GM12878 (cell line): Measurements from ENCODE around the gene SNED1. TPM values are rescaled to one million over a fixed set of nuclear protein-coding genes. Genes with fewer than 3 reads are reported as not detected.

Experiments
- EP300 ChIP-seq, 2 experiments: fragments of 150-350 bp in 1 of 2; IDR thresholded peaks; 2 replicates each; pipeline ENCODE4 v1.6.1; 2011 to 2012; ENCODE audit warnings: low read depth in 2 of 2, low read length in 2 of 2, borderline replicate concordance in 1 of 2, improper control_type of control experiment in 1 of 2, inconsistent platforms in 1 of 2; ENCODE audit not compliant: control insufficient read depth in 1 of 2
- KDM1A ChIP-seq: fragments of 200-600 bp; sonication (generic); IDR thresholded peaks from 2 replicates; pipeline ENCODE4 v1.6.1; 2016; ENCODE audit warnings: borderline replicate concordance
- PAX8 ChIP-seq: fragments of 450-650 bp; IDR thresholded peaks from 2 replicates; pipeline ENCODE4 v1.6.1; 2017; ENCODE audit warnings: mild to moderate bottlenecking, moderate library complexity
- RUNX3 ChIP-seq: IDR thresholded peaks from 2 replicates; pipeline ENCODE4 v1.6.1; 2012; ENCODE audit warnings: low read length, inconsistent platforms
- SRF ChIP-seq, 2 experiments: IDR thresholded peaks; 2 replicates each; pipeline ENCODE4 v1.6.1; 2011; ENCODE audit warnings: low read depth in 2 of 2, low read length in 2 of 2, mild to moderate bottlenecking in 1 of 2, moderate library complexity in 1 of 2
- SUZ12 ChIP-seq: fragments of 200-600 bp; sonication (generic); IDR thresholded peaks from one replicate; pipeline ENCODE4 v1.6.1; 2018; ENCODE audit warnings: antibody characterized with exemption, mild to moderate bottlenecking; ENCODE audit not compliant: unreplicated experiment
- TBL1XR1 ChIP-seq: IDR thresholded peaks from 2 replicates; pipeline ENCODE4 v1.6.1; 2012; ENCODE audit warnings: low read depth, low read length, improper control_type of control experiment
- polyA plus RNA-seq, 11 experiments: library from polyadenylated mRNA; depleted of rRNA in 4 of 11; unstranded in 6 of 11; stranded (reverse) in 5 of 11; fragments of >200 nt; fragmentation: Nextera tagmentation in 4 of 11; fragmentation: Illumina TruSeq in 1 of 11; extraction: Ambion mirVana in 4 of 11; extraction: Trizol in 1 of 11; gene quantifications; 1 replicate in 1 of 11; 2 replicates in 10 of 11; pipeline versions ENCODE4 v1.2.1 to v1.2.3, GENCODE V29; 2011 to 2016; ENCODE audit warnings: inconsistent platforms in 2 of 11, missing spikeins in 2 of 11, low read depth in 1 of 11
- total RNA-seq, 4 experiments: library from RNA; depleted of rRNA in 3 of 4; stranded (reverse); fragments of >200 nt in 3 of 4; fragmentation: Illumina TruSeq in 1 of 4; extraction: Trizol in 1 of 4; gene quantifications; 2 replicates each; pipeline versions ENCODE4 v1.2.1 to v1.2.3, GENCODE V29; 2013 to 2021
- TF ChIP-seq, protein P1 (sequence below): IDR thresholded peaks from 2 replicates; pipeline ENCODE4 v1.6.1; 2012; ENCODE audit warnings: improper control_type of control experiment, low read depth, low read length; ENCODE audit not compliant: insufficient replicate concordance
- TF ChIP-seq, protein P2 (sequence below): fragments of 450-650 bp; IDR thresholded peaks from 2 replicates; pipeline ENCODE4 v1.6.1; 2018; ENCODE audit warnings: mild to moderate bottlenecking, low read depth, moderate library complexity; ENCODE audit not compliant: partially characterized antibody
- TF ChIP-seq, protein P3 (sequence below): IDR thresholded peaks from 2 replicates; pipeline ENCODE4 v1.6.1; 2012; ENCODE audit warnings: low read depth, low read length, improper control_type of control experiment
- TF ChIP-seq, protein P4 (sequence below): fragments of 450-650 bp; IDR thresholded peaks from 2 replicates; pipeline ENCODE4 v1.6.1; 2017; ENCODE audit warnings: borderline replicate concordance
- TF ChIP-seq, protein P5 (sequence below): fragments of 450-650 bp; IDR thresholded peaks from 2 replicates; pipeline ENCODE4 v1.6.1; 2017; ENCODE audit warnings: antibody characterized with exemption, mild to moderate bottlenecking, moderate library complexity
- TF ChIP-seq, protein P6 (sequence below): IDR thresholded peaks from 2 replicates; pipeline ENCODE4 v1.6.1; 2012; ENCODE audit warnings: low read length, inconsistent platforms

SNED1 gene
- total and polyA plus RNA-seq, 10 of the 15 experiments (the other 5 are each of a cell fraction or from before 2014, with no cell fraction given): 0.05 to 8.4 (median 3.0) TPM

DNA sequence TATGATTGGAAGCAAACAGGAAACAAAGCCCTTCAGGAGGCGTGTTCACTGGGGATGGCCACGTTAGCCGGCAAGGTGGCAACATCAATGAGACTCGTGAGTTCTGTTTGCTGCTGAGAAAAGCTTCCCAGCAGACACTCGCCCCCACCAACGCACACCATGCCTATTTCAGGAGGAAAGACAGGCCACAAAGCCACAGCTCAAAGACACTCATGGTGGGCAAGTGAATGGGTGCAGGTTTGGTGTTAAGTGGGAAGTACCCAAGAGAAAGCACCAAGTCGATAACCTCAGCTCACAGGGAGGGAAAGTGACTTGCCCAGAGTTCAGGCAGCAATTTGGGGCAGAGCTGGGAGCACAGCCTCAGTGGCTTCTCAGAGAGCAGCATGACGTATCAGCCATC, 114.2 kb downstream of the SNED1 start (continued):
- TF ChIP-seq, protein P1, sequence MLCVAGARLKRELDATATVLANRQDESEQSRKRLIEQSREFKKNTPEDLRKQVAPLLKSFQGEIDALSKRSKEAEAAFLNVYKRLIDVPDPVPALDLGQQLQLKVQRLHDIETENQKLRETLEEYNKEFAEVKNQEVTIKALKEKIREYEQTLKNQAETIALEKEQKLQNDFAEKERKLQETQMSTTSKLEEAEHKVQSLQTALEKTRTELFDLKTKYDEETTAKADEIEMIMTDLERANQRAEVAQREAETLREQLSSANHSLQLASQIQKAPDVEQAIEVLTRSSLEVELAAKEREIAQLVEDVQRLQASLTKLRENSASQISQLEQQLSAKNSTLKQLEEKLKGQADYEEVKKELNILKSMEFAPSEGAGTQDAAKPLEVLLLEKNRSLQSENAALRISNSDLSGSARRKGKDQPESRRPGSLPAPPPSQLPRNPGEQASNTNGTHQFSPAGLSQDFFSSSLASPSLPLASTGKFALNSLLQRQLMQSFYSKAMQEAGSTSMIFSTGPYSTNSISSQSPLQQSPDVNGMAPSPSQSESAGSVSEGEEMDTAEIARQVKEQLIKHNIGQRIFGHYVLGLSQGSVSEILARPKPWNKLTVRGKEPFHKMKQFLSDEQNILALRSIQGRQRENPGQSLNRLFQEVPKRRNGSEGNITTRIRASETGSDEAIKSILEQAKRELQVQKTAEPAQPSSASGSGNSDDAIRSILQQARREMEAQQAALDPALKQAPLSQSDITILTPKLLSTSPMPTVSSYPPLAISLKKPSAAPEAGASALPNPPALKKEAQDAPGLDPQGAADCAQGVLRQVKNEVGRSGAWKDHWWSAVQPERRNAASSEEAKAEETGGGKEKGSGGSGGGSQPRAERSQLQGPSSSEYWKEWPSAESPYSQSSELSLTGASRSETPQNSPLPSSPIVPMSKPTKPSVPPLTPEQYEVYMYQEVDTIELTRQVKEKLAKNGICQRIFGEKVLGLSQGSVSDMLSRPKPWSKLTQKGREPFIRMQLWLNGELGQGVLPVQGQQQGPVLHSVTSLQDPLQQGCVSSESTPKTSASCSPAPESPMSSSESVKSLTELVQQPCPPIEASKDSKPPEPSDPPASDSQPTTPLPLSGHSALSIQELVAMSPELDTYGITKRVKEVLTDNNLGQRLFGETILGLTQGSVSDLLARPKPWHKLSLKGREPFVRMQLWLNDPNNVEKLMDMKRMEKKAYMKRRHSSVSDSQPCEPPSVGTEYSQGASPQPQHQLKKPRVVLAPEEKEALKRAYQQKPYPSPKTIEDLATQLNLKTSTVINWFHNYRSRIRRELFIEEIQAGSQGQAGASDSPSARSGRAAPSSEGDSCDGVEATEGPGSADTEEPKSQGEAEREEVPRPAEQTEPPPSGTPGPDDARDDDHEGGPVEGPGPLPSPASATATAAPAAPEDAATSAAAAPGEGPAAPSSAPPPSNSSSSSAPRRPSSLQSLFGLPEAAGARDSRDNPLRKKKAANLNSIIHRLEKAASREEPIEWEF: no peak
- no peak for TF ChIP-seq PAX8
- TF ChIP-seq TBL1XR1: peak; percentile 52; the same call in 1 of the 2 replicates
- TF ChIP-seq, protein P2, sequence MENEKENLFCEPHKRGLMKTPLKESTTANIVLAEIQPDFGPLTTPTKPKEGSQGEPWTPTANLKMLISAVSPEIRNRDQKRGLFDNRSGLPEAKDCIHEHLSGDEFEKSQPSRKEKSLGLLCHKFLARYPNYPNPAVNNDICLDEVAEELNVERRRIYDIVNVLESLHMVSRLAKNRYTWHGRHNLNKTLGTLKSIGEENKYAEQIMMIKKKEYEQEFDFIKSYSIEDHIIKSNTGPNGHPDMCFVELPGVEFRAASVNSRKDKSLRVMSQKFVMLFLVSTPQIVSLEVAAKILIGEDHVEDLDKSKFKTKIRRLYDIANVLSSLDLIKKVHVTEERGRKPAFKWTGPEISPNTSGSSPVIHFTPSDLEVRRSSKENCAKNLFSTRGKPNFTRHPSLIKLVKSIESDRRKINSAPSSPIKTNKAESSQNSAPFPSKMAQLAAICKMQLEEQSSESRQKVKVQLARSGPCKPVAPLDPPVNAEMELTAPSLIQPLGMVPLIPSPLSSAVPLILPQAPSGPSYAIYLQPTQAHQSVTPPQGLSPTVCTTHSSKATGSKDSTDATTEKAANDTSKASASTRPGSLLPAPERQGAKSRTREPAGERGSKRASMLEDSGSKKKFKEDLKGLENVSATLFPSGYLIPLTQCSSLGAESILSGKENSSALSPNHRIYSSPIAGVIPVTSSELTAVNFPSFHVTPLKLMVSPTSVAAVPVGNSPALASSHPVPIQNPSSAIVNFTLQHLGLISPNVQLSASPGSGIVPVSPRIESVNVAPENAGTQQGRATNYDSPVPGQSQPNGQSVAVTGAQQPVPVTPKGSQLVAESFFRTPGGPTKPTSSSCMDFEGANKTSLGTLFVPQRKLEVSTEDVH: no peak
- TF ChIP-seq, protein P3, sequence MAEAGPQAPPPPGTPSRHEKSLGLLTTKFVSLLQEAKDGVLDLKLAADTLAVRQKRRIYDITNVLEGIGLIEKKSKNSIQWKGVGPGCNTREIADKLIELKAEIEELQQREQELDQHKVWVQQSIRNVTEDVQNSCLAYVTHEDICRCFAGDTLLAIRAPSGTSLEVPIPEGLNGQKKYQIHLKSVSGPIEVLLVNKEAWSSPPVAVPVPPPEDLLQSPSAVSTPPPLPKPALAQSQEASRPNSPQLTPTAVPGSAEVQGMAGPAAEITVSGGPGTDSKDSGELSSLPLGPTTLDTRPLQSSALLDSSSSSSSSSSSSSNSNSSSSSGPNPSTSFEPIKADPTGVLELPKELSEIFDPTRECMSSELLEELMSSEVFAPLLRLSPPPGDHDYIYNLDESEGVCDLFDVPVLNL: no peak
- TF ChIP-seq, protein P4, sequence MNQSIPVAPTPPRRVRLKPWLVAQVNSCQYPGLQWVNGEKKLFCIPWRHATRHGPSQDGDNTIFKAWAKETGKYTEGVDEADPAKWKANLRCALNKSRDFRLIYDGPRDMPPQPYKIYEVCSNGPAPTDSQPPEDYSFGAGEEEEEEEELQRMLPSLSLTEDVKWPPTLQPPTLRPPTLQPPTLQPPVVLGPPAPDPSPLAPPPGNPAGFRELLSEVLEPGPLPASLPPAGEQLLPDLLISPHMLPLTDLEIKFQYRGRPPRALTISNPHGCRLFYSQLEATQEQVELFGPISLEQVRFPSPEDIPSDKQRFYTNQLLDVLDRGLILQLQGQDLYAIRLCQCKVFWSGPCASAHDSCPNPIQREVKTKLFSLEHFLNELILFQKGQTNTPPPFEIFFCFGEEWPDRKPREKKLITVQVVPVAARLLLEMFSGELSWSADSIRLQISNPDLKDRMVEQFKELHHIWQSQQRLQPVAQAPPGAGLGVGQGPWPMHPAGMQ: peak; percentile 47; the same call in 1 of the 2 replicates
- TF ChIP-seq, protein P5, sequence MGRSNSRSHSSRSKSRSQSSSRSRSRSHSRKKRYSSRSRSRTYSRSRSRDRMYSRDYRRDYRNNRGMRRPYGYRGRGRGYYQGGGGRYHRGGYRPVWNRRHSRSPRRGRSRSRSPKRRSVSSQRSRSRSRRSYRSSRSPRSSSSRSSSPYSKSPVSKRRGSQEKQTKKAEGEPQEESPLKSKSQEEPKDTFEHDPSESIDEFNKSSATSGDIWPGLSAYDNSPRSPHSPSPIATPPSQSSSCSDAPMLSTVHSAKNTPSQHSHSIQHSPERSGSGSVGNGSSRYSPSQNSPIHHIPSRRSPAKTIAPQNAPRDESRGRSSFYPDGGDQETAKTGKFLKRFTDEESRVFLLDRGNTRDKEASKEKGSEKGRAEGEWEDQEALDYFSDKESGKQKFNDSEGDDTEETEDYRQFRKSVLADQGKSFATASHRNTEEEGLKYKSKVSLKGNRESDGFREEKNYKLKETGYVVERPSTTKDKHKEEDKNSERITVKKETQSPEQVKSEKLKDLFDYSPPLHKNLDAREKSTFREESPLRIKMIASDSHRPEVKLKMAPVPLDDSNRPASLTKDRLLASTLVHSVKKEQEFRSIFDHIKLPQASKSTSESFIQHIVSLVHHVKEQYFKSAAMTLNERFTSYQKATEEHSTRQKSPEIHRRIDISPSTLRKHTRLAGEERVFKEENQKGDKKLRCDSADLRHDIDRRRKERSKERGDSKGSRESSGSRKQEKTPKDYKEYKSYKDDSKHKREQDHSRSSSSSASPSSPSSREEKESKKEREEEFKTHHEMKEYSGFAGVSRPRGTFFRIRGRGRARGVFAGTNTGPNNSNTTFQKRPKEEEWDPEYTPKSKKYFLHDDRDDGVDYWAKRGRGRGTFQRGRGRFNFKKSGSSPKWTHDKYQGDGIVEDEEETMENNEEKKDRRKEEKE: no peak
- no peak for TF ChIP-seq KDM1A
- TF ChIP-seq RUNX3: peak; percentile 89
- no peak for TF ChIP-seq SUZ12
- TF ChIP-seq, protein P6, sequence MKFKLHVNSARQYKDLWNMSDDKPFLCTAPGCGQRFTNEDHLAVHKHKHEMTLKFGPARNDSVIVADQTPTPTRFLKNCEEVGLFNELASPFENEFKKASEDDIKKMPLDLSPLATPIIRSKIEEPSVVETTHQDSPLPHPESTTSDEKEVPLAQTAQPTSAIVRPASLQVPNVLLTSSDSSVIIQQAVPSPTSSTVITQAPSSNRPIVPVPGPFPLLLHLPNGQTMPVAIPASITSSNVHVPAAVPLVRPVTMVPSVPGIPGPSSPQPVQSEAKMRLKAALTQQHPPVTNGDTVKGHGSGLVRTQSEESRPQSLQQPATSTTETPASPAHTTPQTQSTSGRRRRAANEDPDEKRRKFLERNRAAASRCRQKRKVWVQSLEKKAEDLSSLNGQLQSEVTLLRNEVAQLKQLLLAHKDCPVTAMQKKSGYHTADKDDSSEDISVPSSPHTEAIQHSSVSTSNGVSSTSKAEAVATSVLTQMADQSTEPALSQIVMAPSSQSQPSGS: peak; percentile 66
- peak in 1 of 2 experiments; percentile 13; a peak in 1 of 4 replicates for TF ChIP-seq EP300 (IDR thresholded peaks at IDR 0.05; ENCODE audit: borderline replicate concordance in 1 of 2, control insufficient read depth in 1 of 2, low read depth in 2 of 2, low read length in 2 of 2)
- no peak for TF ChIP-seq SRF (IDR thresholded peaks at IDR 0.05; ENCODE audit: low read depth in 2 of 2, low read length in 2 of 2)
